Stomach (tissue), 9 donors: ENCODE data around the gene PADI3. TPM values are rescaled to one million over a fixed set of nuclear protein-coding genes. Genes with fewer than 3 reads are reported as not detected.

Source experiments
- DNase-seq, 2 donors: peaks; one replicate each; pipeline versions ENCODE4 v3.0.0 to v3.0.0-alpha.2; 2013 to 2019
- H3K27ac ChIP-seq, 5 donors: fragments of 200-600 bp in 4 of 5; sonication (generic) in 4 of 5; one replicate each; pipeline ENCODE4 v1.5.1; 2013 to 2019; ENCODE audit warnings: mild to moderate bottlenecking in 1 of 5, moderate library complexity in 1 of 5
- H3K27me3 ChIP-seq, 3 donors: fragments of 200-600 bp; sonication (generic); one replicate each; pipeline ENCODE4 v1.5.1; 2017 to 2019; ENCODE audit warnings: mixed run types in 1 of 3
- H3K36me3 ChIP-seq, 4 donors: fragments of 200-600 bp; sonication (generic); 1 replicate in 3 of 4; 2 replicates in 1 of 4; pipeline ENCODE4 v1.5.1; 2016 to 2019
- H3K4me1 ChIP-seq, 4 donors: fragments of 200-600 bp; sonication (generic); one replicate each; pipeline ENCODE4 v1.5.1; 2016 to 2019
- H3K4me3 ChIP-seq, 4 donors: fragments of 200-600 bp; sonication (generic) in 3 of 4; one replicate each; pipeline ENCODE4 v1.5.1; 2016 to 2019; ENCODE audit warnings: mild to moderate bottlenecking in 1 of 4
- H3K9me3 ChIP-seq, 4 donors: fragments of 200-600 bp; sonication (generic); one replicate each; pipeline ENCODE4 v1.5.1; 2016 to 2019
- CTCF ChIP-seq, 7 experiments: fragments of 450-650 bp in 4 of 7; fragments of 200-600 bp in 3 of 7; sonication (generic) in 3 of 7; IDR thresholded peaks; one replicate each; pipeline ENCODE4 v1.5.1; 2016 to 2019; ENCODE audit warnings: antibody characterized with exemption in 7 of 7, control low read depth in 2 of 7, mild to moderate bottlenecking in 1 of 7
- EP300 ChIP-seq: sonication (generic); formaldehyde crosslinking; IDR thresholded peaks from one replicate; pipeline ENCODE4 v1.6.1; 2017; ENCODE audit warnings: antibody characterized with exemption
- POLR2A ChIP-seq, 4 donors: fragments of 450-650 bp; IDR thresholded peaks; one replicate each; pipeline ENCODE4 v1.6.1; 2016; ENCODE audit warnings: antibody characterized with exemption in 4 of 4, control low read depth in 2 of 4, mild to moderate bottlenecking in 1 of 4, moderate library complexity in 1 of 4
- POLR2AphosphoS5 ChIP-seq, 3 donors: sonication (generic); formaldehyde crosslinking; IDR thresholded peaks; one replicate each; pipeline ENCODE4 v1.6.1; 2016; ENCODE audit warnings: antibody characterized with exemption in 3 of 3
- WGBS, 5 donors: extraction: QIAGEN DNeasy Blood & Tissue Kit in 3 of 5; methylation state at CpG; one replicate each; pipeline versions ENCODE4 v1.1.5 to v1.1.7; 2013 to 2018; 5-methylcytosine and 5-hydroxymethylcytosine counted together
- intact Hi-C: fragments of 100-400 bp; cut with DNase I; formaldehyde crosslinking; loops from one replicate; pipeline ENCODE4 v1.15.1; 2023; ENCODE audit warnings: low total_unique reads
- polyA plus RNA-seq, 3 donors: library from polyadenylated mRNA; stranded (reverse); fragments of 200-250 nt; gene quantifications; one replicate each; pipeline ENCODE4 v1.2.3, GENCODE V29; 2013
- total RNA-seq, 5 donors: library from RNA; depleted of rRNA; stranded (reverse); fragments of >200 nt; gene quantifications; one replicate each; pipeline versions ENCODE4 v1.1.0 to v1.2.3, GENCODE V29; 2014 to 2016
- donor health status: healthy with polysubstance abuse.
- donor health status: Bipolar disorder and iron deficiency.
- donor health status: healthy.

The PADI3 gene
- total and polyA plus RNA-seq, 8 donors: 5.4 TPM; not detected in 7

GRCh38 chr1:17222557-17222956 lies 26.3 kb upstream of the PADI3 start:
- no peak overlapping the region for H3K4me3 ChIP-seq
- H3K27ac ChIP-seq: no peak overlapping the region
- 70 to 81% (median 76%) methylated on average over 14 of the region's 14 CpGs for WGBS, 5 donors
- TF ChIP-seq POLR2A (IDR thresholded peaks at IDR 0.05) (no peak), CTCF (IDR thresholded peaks at IDR 0.05) (no peak), EP300 (no peak), POLR2AphosphoS5 (IDR thresholded peaks at IDR 0.05) (no peak)
- no peaks in the 10 kb centered on the region for H3K36me3 ChIP-seq
- H3K9me3 ChIP-seq: no peaks in the 10 kb centered on the region
- no peaks in the 10 kb centered on the region for H3K4me1 ChIP-seq
- peaks cover 0 to 52% (median 6%) of the 10 kb centered on the region in 3 donors for H3K27me3 ChIP-seq
- intact Hi-C loops: no loop called here
- DNase-seq: no peak

GRCh38 chr1:17224434-17224833 lies 24.5 kb upstream of the PADI3 start:
- no peak for TF ChIP-seq EP300
- no peak for TF ChIP-seq POLR2A (IDR thresholded peaks at IDR 0.05)
- TF ChIP-seq CTCF (IDR thresholded peaks at IDR 0.05): no peak
- no peak for TF ChIP-seq POLR2AphosphoS5 (IDR thresholded peaks at IDR 0.05)
- no peak overlapping the region for H3K27ac ChIP-seq
- intact Hi-C loops: no loop called here
- WGBS, 5 donors: 77 to 94% (median 89%) methylated on average over 3 to 4 of the region's 4 CpGs
- no peak for DNase-seq
- no peak overlapping the region for H3K4me3 ChIP-seq
- peaks cover 0 to 37% (median 0%) of the 10 kb centered on the region in 3 donors for H3K27me3 ChIP-seq
- H3K4me1 ChIP-seq: peaks cover 0 to 4% (median 0%) of the 10 kb centered on the region in 4 donors
- no peaks in the 10 kb centered on the region for H3K36me3 ChIP-seq
- no peaks in the 10 kb centered on the region for H3K9me3 ChIP-seq

GRCh38 chr1:17225140-17225539 lies 23.8 kb upstream of the PADI3 start:
- H3K27ac ChIP-seq: no peak overlapping the region
- peaks cover 0 to 4% (median 0%) of the 10 kb centered on the region in 4 donors for H3K4me1 ChIP-seq
- WGBS, 5 donors: 64 to 79% (median 73%) methylated on average over 4 to 6 of the region's 6 CpGs
- intact Hi-C loops: no loop called here
- peaks cover 0 to 30% (median 0%) of the 10 kb centered on the region in 3 donors for H3K27me3 ChIP-seq
- no peak for TF ChIP-seq POLR2A (IDR thresholded peaks at IDR 0.05)
- no peak for TF ChIP-seq EP300
- no peak for TF ChIP-seq CTCF (IDR thresholded peaks at IDR 0.05)
- no peak for TF ChIP-seq POLR2AphosphoS5 (IDR thresholded peaks at IDR 0.05)
- no peak overlapping the region for H3K4me3 ChIP-seq
- H3K9me3 ChIP-seq: no peaks in the 10 kb centered on the region
- no peaks in the 10 kb centered on the region for H3K36me3 ChIP-seq
- DNase-seq: no peak

- intact Hi-C loops: no loop called here
- H3K27ac ChIP-seq: no peak overlapping the region
- TF ChIP-seq CTCF (IDR thresholded peaks at IDR 0.05) (no peak), EP300 (no peak), POLR2A (IDR thresholded peaks at IDR 0.05) (no peak), POLR2AphosphoS5 (IDR thresholded peaks at IDR 0.05) (no peak)
Measured at GRCh38 chr1:17227358-17227915, 21.5 kb upstream of the PADI3 start.

More at GRCh38 chr1:17227358-17227915, 21.5 kb upstream of the PADI3 start:
- Histone ChIP-seq H3K4me1 (peaks cover 0 to 4% (median 0%) of the 10 kb centered on the region in 4 donors), H3K27me3 (peaks cover 0 to 21% (median 0%) of the 10 kb centered on the region in 3 donors), H3K4me3 (no peak overlapping the region), H3K36me3 (no peaks in the 10 kb centered on the region), H3K9me3 (no peaks in the 10 kb centered on the region)
- DNase-seq: no peak
- WGBS, 5 donors: 69 to 80% (median 75%) methylated on average over 7 of the region's 7 CpGs
